ENCODE data around the gene PCID2.

DNA sequence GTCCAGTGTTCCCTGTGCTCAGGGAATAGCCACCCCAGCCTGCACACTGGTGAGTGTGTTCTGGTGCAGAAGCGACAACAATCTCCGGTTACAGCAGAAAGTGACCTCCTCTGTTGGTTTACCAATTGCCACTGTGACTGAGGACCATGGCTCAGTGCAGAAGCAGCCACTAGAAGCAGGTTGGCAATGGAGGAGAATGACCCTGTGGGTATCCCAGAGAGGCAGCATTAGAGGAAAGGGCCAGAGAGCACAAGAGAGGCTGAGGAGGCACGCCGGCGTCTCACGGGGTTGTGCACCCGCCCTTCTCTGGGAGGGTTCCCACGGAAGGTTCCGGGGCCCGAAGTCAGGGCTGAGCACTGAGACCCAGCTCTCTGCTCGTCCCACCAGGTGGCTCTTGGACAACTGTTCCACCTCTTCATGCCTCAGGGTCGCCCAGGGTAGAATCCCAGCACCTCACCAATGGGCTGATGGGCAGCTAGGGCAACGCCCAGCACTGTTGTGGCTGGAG, 36.0 kb downstream of the PCID2 start:
- TF ChIP-seq, protein P1, sequence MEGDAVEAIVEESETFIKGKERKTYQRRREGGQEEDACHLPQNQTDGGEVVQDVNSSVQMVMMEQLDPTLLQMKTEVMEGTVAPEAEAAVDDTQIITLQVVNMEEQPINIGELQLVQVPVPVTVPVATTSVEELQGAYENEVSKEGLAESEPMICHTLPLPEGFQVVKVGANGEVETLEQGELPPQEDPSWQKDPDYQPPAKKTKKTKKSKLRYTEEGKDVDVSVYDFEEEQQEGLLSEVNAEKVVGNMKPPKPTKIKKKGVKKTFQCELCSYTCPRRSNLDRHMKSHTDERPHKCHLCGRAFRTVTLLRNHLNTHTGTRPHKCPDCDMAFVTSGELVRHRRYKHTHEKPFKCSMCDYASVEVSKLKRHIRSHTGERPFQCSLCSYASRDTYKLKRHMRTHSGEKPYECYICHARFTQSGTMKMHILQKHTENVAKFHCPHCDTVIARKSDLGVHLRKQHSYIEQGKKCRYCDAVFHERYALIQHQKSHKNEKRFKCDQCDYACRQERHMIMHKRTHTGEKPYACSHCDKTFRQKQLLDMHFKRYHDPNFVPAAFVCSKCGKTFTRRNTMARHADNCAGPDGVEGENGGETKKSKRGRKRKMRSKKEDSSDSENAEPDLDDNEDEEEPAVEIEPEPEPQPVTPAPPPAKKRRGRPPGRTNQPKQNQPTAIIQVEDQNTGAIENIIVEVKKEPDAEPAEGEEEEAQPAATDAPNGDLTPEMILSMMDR (conservative IDR thresholded peaks at IDR 0.05; ENCODE audit: low read depth in 2 of 2), result no peak
- TF ChIP-seq JUNB (IDR thresholded peaks at IDR 0.05; ENCODE audit: unreplicated experiment) (no peak), POLR2AphosphoS5 (IDR thresholded peaks at IDR 0.05; ENCODE audit: low read depth) (no peak), CREB1 (CRISPR knock-in tag; IDR thresholded peaks at IDR 0.05; ENCODE audit: low read depth) (no peak), EZH2phosphoT487 (IDR thresholded peaks at IDR 0.05; ENCODE audit: unreplicated experiment) (no peak)
